H1 (cell line): ENCODE data around the gene DCAF7. TPM values are rescaled to one million over a fixed set of nuclear protein-coding genes. Genes with fewer than 3 reads are reported as not detected.

Experiments
- CTCF ChIA-PET: fragments of 300-600 bp; sonication (Branson Sonifier 250); formaldehyde crosslinking; loops from one replicate; lab custom pipeline; 2021; ENCODE audit not compliant: partially characterized antibody; lab: Charles Lee
- POLR2A ChIA-PET: fragments of 300-600 bp; sonication (Branson Sonifier 250); formaldehyde crosslinking; loops from one replicate; lab custom pipeline; 2021; ENCODE audit warnings: inconsistent platforms; ENCODE audit not compliant: partially characterized antibody; lab: Charles Lee
- DNase-seq, 2 experiments: peaks; one replicate each; pipeline versions ENCODE4 v3.0.0 to v3.0.0-alpha.2; 2010 to 2022; ENCODE audit warnings: low spot score in 2 of 2, low read depth in 1 of 2, mixed read lengths in 1 of 2
- FAIRE-seq: peaks from 2 replicates; lab custom pipeline; 2011; peaks lifted over from hg19 to GRCh38; lab: Jason Lieb, UNC
- H2AFZ ChIP-seq: 2 replicates; pipeline ENCODE4 v1.8.1; 2012; ENCODE audit warnings: low read length, inconsistent platforms
- H2AK5ac ChIP-seq: 2 replicates; pipeline ENCODE4 v1.6.1; 2013; ENCODE audit warnings: low read depth, low read length
- H2BK120ac ChIP-seq: replicated peaks from 2 replicates; pipeline ENCODE3; 2013; ENCODE audit warnings: low read depth, low read length, inconsistent platforms
- H2BK12ac ChIP-seq: 2 replicates; pipeline ENCODE4 v1.6.1; 2013; ENCODE audit warnings: low read depth, low read length
- H2BK15ac ChIP-seq: 2 replicates; pipeline ENCODE4 v1.6.1; 2013; ENCODE audit warnings: low read length
- H2BK20ac ChIP-seq: 2 replicates; pipeline ENCODE4 v1.6.1; 2013; ENCODE audit warnings: low read length
- H2BK5ac ChIP-seq: 2 replicates; pipeline ENCODE4 v1.6.1; 2013; ENCODE audit warnings: low read depth, low read length
- H3K14ac ChIP-seq: 2 replicates; pipeline ENCODE4 v1.6.1; 2013; ENCODE audit warnings: inconsistent platforms; ENCODE audit not compliant: insufficient read length
- H3K18ac ChIP-seq: 2 replicates; pipeline ENCODE4 v1.6.1; 2013; ENCODE audit warnings: low read length; ENCODE audit errors: extremely low read depth
- H3K23ac ChIP-seq: 2 replicates; pipeline ENCODE4 v1.6.1; 2013; ENCODE audit warnings: inconsistent platforms; ENCODE audit not compliant: insufficient read length
- H3K23me2 ChIP-seq: 2 replicates; pipeline ENCODE4 v1.6.1; 2013; ENCODE audit warnings: low read depth, low read length
- H3K27ac ChIP-seq: 2 replicates; pipeline ENCODE4 v1.6.1; 2011; ENCODE audit warnings: low read depth, low read length, inconsistent platforms
- H3K27me3 ChIP-seq, 4 experiments: replicated peaks in 1 of 4; 1 replicate in 1 of 4; 2 replicates in 3 of 4; pipeline versions ENCODE4 v1.6.1 to v1.8.1; 2011 to 2013; ENCODE audit warnings: low read length in 3 of 4, mild to moderate bottlenecking in 3 of 4, inconsistent platforms in 2 of 4, mixed read lengths in 2 of 4, moderate library complexity in 1 of 4; ENCODE audit not compliant: control insufficient read depth in 3 of 4, insufficient read depth in 3 of 4; ENCODE audit errors: extremely low read depth in 1 of 4
- H3K36me3 ChIP-seq, 4 experiments: 2 replicates each; pipeline versions ENCODE4 v1.6.1 to v1.8.1; 2011 to 2013; ENCODE audit warnings: mild to moderate bottlenecking in 4 of 4, low read length in 3 of 4, moderate library complexity in 2 of 4, control low read depth in 1 of 4, inconsistent platforms in 1 of 4; ENCODE audit not compliant: insufficient read depth in 4 of 4, control insufficient read depth in 2 of 4
- H3K4ac ChIP-seq: replicated peaks from 2 replicates; pipeline ENCODE3; 2013; ENCODE audit warnings: low read length, low read depth, mixed read lengths, inconsistent platforms; ENCODE audit not compliant: insufficient read length
- H3K4me1 ChIP-seq, 4 experiments: replicated peaks in 1 of 4; 1 replicate in 1 of 4; 2 replicates in 3 of 4; pipeline versions ENCODE4 v1.6.1 to v1.8.1; 2011 to 2013; ENCODE audit warnings: low read length in 3 of 4, inconsistent platforms in 2 of 4, mixed read lengths in 1 of 4; ENCODE audit not compliant: insufficient read depth in 4 of 4, control insufficient read depth in 3 of 4
- H3K4me2 ChIP-seq, 2 experiments: 2 replicates each; pipeline versions ENCODE4 v1.6.1 to v1.8.1; 2011 to 2013; ENCODE audit warnings: low read depth in 2 of 2, low read length in 2 of 2, control low read depth in 1 of 2, inconsistent platforms in 1 of 2, mild to moderate bottlenecking in 1 of 2; ENCODE audit not compliant: insufficient read depth in 1 of 2
- H3K4me3 ChIP-seq, 4 experiments: fragments of 200-600, 300-600 bp in 1 of 4; sonication (generic), shearing (Covaris generic), sonication (Bioruptor Twin) in 1 of 4; 2 replicates each; pipeline versions ENCODE4 v1.5.1 to v1.8.1; 2011 to 2016; ENCODE audit warnings: low read length in 4 of 4, low read depth in 3 of 4, control low read depth in 2 of 4, inconsistent platforms in 2 of 4, mild to moderate bottlenecking in 2 of 4, mixed read lengths in 1 of 4, moderate library complexity in 1 of 4; ENCODE audit not compliant: insufficient read depth in 2 of 4; ENCODE audit errors: extremely low read depth in 1 of 4
- H3K56ac ChIP-seq: replicated peaks from 2 replicates; pipeline ENCODE3; 2013; ENCODE audit warnings: low read depth, mild to moderate bottlenecking, mixed read lengths, low read length, inconsistent platforms; ENCODE audit not compliant: insufficient read length
- H3K79me1 ChIP-seq: 2 replicates; pipeline ENCODE4 v1.6.1; 2013; ENCODE audit warnings: low read depth, low read length, control low read depth
- H3K79me2 ChIP-seq, 2 experiments: 2 replicates each; pipeline versions ENCODE4 v1.6.1 to v1.8.1; 2012 to 2013; ENCODE audit warnings: low read length in 2 of 2, mild to moderate bottlenecking in 2 of 2, inconsistent platforms in 1 of 2; ENCODE audit not compliant: insufficient read depth in 2 of 2, control insufficient read depth in 1 of 2
- H3K9ac ChIP-seq, 4 experiments: replicated peaks in 1 of 4; 1 replicate in 1 of 4; 2 replicates in 3 of 4; pipeline versions ENCODE4 v1.6.1 to v1.8.1; 2011 to 2013; ENCODE audit warnings: low read depth in 3 of 4, low read length in 3 of 4, control low read depth in 2 of 4, mild to moderate bottlenecking in 2 of 4, moderate library complexity in 2 of 4, inconsistent platforms in 1 of 4; ENCODE audit errors: extremely low read depth in 1 of 4
- H3K9me3 ChIP-seq, 2 experiments: 2 replicates each; pipeline versions ENCODE4 v1.6.1 to v1.8.1; 2012 to 2013; ENCODE audit warnings: mild to moderate bottlenecking in 2 of 2, moderate library complexity in 2 of 2, control low read depth in 1 of 2, inconsistent platforms in 1 of 2, low read depth in 1 of 2, low read length in 1 of 2, mixed read lengths in 1 of 2; ENCODE audit not compliant: insufficient read depth in 2 of 2
- H4K20me1 ChIP-seq, 2 experiments: replicated peaks in 1 of 2; 2 replicates each; pipeline versions ENCODE3 to v1.8.1; 2011 to 2013; ENCODE audit warnings: inconsistent platforms in 2 of 2, low read length in 2 of 2, mild to moderate bottlenecking in 1 of 2; ENCODE audit not compliant: insufficient read depth in 2 of 2, control insufficient read depth in 1 of 2
- H4K5ac ChIP-seq: 2 replicates; pipeline ENCODE4 v1.6.1; 2013; ENCODE audit warnings: low read length, low read depth, mixed read lengths, inconsistent platforms; ENCODE audit not compliant: insufficient read length
- H4K8ac ChIP-seq: 2 replicates; pipeline ENCODE4 v1.8.0; 2013; ENCODE audit warnings: mild to moderate bottlenecking, moderate library complexity, low read length, inconsistent platforms; ENCODE audit not compliant: insufficient read depth; ENCODE audit errors: extremely low read depth
- H4K91ac ChIP-seq: replicated peaks from 2 replicates; pipeline ENCODE3; 2013; ENCODE audit warnings: low read length, mixed read lengths, inconsistent platforms; ENCODE audit not compliant: insufficient read length
- SAP30 ChIP-seq: fragments of 300-600 bp; sonication (generic); IDR thresholded peaks from 2 replicates; pipeline ENCODE4 v1.7.1; 2012; ENCODE audit warnings: low read length, moderate library complexity, mild to moderate bottlenecking, inconsistent platforms; ENCODE audit not compliant: insufficient read depth, insufficient replicate concordance
- WGBS, 2 experiments: shearing (Covaris generic) in 1 of 2; methylation state at CpG; one replicate each; pipeline versions ENCODE4 v1.1.6 to v1.1.7; 2013 to 2015; ENCODE audit warnings: low lambda C conversion rate in 2 of 2, mixed read lengths in 2 of 2, inconsistent platforms in 1 of 2, low coverage in 1 of 2, missing lambda C conversion rate in 1 of 2; ENCODE audit not compliant: insufficient replicate concordance in 2 of 2, insufficient coverage in 1 of 2, insufficient read length in 1 of 2; ENCODE audit errors: extremely low coverage in 1 of 2, missing lambda C conversion rate in 1 of 2; 5-methylcytosine and 5-hydroxymethylcytosine counted together
- polyA plus RNA-seq, 7 experiments: library from polyadenylated mRNA; depleted of rRNA in 3 of 7; stranded (reverse) in 5 of 7; unstranded in 2 of 7; fragments of >200 nt in 5 of 7; fragments of 200-250 nt in 2 of 7; gene quantifications; 1 replicate in 5 of 7; 2 replicates in 1 of 7; 4 replicates in 1 of 7; pipeline versions ENCODE4 v1.2.1 to v1.2.3, GENCODE V29; 2011 to 2013; ENCODE audit warnings: missing spikeins in 2 of 7, mixed read lengths in 2 of 7
- total RNA-seq: library from RNA; stranded (reverse); fragmentation: NEBNext Ultra II Directional; extraction: Animal tissue kit (Norgen Biotek cat#: 25700); gene quantifications from 2 replicates; pipeline ENCODE4 v1.2.1, GENCODE V29; 2021

The DCAF7 gene
- total and polyA plus RNA-seq, 2 of the 8 experiments (the other 6 are each of a cell fraction or from before 2014, with no cell fraction given), result 74.9 to 94.1 TPM

DNA sequence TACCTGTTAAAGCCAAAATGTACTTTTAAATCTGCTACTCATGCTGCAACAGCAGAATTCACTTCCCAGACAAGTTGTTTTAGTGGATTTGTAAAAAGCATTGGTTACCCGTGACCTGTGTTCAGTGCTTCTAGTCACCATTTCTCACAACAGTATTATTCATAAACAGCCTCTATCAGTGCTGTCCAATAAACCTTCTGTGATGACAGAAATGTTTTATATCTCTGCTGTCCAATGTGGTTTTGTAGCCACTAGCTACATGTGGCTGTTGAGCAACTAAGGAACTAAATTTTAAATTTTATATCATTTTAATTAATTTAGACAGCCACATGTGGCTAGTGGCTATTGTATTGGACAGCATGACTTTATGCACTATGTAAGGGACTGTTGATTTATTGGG lies 84.5 kb downstream of the DCAF7 start:
- H3K4me2 ChIP-seq, result no peak overlapping the region
- no peak for FAIRE-seq
- CTCF ChIA-PET, result interaction anchor here (0.6 to 3.0 kb wide), 6 partner anchors 23 to 199 kb away, joined by 3 to 12 read pairs (median 4); no protein-coding TSS in a partner anchor

More for the DNA sequence above, 84.5 kb downstream of the DCAF7 start:
- POLR2A ChIA-PET, result no interaction called here
- Histone ChIP-seq H3K9me3 (no peaks in the 10 kb centered on the region), H4K20me1 (peaks cover 0 to 2% of the 10 kb centered on the region in 2 experiments), H2BK120ac (no peak overlapping the region), H2BK12ac (no peak overlapping the region), H3K4me1 (peaks cover 0 to 6% (median 4%) of the 10 kb centered on the region in 4 experiments; a peak in 4 of 7 replicates), H3K79me1 (no peaks in the 10 kb centered on the region; the same call in 1 of the 2 replicates), H2AK5ac (no peak overlapping the region), H2BK5ac (no peak overlapping the region), H3K14ac (no peak overlapping the region), H2AFZ (no peak overlapping the region), H4K5ac (no peak overlapping the region), H4K91ac (no peak overlapping the region), H3K36me3 (peaks cover 0 to 7% (median 1%) of the 10 kb centered on the region in 4 experiments; a peak in 3 of 8 replicates), H3K27me3 (no peaks in the 10 kb centered on the region), H2BK20ac (no peak overlapping the region), H3K4me3 (no peak overlapping the region), H4K8ac (no peak overlapping the region), H3K18ac (no peak overlapping the region), H3K4ac (no peak overlapping the region), H3K23ac (no peak overlapping the region), H3K56ac (no peak overlapping the region), H3K27ac (no peak overlapping the region), H2BK15ac (no peak overlapping the region), H3K23me2 (no peaks in the 10 kb centered on the region; the same call in 1 of the 2 replicates), H3K9ac (no peak overlapping the region), H3K79me2 (no peaks in the 10 kb centered on the region; a peak in 1 of 4 replicates)
- 87% methylated on average over 1 of the region's 1 CpG; no CpG with 5 or more reads in 1 of the 2 experiments for WGBS, 2 experiments
- no peak for DNase-seq
- TF ChIP-seq SAP30, result no peak
